GM04503 (cell line): Measurements from ENCODE around the gene CFAP61.
A peak's percentile ranks its signal among the peaks of the same experiment; 100 is the strongest.
"Not testable (repeated sequence)": the region's sequence is repeated elsewhere in the genome, so short reads cannot be mapped to it uniquely, and the experiment has no call there.

Experiments used
- DNase-seq: peaks from one replicate; pipeline ENCODE4 v3.0.0-alpha.2; 2012; ENCODE audit warnings: low read depth

CFAP61 gene

DNA sequence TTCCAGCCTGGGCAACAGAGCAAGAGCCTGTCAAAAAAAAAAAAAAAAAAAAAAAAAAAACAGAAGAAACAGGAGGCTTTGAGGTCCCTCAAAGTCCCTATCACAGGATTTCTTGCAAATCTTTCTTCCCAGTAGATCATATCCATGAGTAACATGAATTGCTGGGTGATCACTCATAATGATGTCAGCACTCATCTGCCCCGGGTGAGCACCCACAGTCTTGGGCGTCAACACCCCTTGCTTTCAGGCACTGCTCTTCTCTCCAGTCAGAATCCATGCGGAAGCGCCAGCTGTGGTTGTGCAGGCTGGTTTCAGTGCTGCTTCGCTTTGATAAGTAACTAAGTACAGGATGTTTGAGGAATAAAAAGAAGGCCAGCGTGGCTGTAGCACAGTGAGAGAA is 275.4 kb downstream of the CFAP61 start:
- no peak for DNase-seq

DNA sequence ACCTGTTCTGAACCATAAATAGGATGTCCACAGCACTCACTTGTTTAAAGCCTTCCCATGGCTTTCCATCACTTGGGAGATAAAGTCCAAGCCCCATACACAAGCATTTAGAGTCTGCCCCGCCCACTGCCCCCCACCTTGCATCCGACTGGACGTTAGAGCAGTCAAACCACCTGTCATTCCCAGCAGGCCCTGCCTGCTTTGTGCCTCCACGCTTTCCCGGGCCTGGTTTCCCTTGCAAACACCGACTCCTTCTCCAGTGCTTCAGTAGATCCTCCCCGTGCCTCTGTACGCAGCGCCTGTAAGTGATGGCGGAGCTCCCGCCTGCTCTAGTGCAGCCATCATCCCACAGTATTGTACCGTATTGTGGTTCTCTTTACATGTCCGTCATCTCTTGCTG is 277.2 kb downstream of the CFAP61 start:
- no peak for DNase-seq

GRCh38 chr20:20331156-20331555 is 278.8 kb downstream of the CFAP61 start:
- no peak for DNase-seq

- DNase-seq: no peak
These were observed 279.5 kb downstream of the CFAP61 start for GRCh38 chr20:20331817-20332216.

GRCh38 chr20:20333866-20334265 is 281.5 kb downstream of the CFAP61 start:
- no peak for DNase-seq

DNA sequence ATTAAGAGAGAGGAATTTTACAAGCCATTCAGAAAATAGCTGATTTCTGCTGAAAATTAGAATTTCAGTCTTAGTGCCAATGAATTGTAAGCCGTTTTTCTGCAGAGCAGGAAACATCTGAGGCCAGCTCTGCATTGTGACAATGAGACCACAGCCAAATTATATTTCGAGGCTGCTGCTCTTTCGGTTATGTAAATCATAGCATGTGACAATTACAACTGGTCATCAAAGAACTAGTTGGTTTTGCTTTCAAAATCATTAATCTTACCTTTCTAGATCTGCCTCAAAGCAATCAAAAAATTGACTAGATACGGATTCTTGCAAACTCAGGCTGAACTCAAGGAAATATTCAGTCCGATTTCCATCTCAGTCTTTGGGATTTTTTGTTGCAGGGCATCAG is 282.2 kb downstream of the CFAP61 start:
- no peak for DNase-seq

GRCh38 chr20:20338133-20338730 is 285.9 kb downstream of the CFAP61 start:
- no peak for DNase-seq

DNA sequence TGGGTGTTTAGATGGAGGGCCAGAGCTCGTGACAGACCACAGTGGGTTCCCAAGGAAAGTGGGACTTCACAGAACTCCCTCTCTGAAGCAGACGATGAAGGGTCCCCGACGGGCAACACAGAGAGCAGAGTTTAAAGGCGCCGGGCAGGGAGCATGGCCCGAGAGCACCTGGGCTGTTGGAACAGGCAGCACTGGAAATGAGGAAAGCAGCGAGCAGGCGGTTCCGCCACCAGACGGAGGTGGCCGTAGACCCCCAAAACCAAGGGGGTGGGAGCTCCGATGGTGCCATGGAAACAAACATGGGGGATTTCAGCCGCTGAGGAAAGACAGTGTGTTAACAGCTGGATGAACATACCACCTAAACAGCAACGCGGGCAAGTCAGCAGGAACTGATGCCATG is 288.1 kb downstream of the CFAP61 start:
- no peak for DNase-seq

GRCh38 chr20:20341371-20341770 is 289.0 kb downstream of the CFAP61 start:
- no peak for DNase-seq

GRCh38 chr20:20342066-20342465 is 289.7 kb downstream of the CFAP61 start:
- DNase-seq: no peak

GRCh38 chr20:20343932-20344331 is 291.6 kb downstream of the CFAP61 start:
- no peak for DNase-seq

DNA sequence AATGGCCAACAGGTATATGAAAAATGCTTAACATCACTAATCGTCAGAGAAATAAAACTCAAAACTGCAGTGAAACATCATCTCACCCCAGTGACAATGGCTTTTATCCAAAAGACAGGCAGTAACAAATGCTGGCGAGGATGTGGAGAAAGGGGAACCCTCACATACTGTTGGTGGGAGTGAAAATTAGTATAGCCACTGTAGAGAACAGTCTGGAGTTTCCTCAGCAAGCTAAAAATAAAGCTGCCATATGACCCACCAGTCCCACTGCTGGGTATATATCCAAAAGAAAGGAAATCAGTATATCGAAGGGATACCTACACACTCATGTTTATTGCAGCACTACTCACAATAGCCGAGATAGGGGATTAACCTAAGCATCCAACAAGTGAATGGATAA is 292.1 kb downstream of the CFAP61 start:
- no peak for DNase-seq

- DNase-seq: no peak
These were observed 301.2 kb downstream of the CFAP61 start for GRCh38 chr20:20353576-20353975.

GRCh38 chr20:20355503-20355902 is 303.2 kb downstream of the CFAP61 start:
- DNase-seq: not testable (repeated sequence)

DNA sequence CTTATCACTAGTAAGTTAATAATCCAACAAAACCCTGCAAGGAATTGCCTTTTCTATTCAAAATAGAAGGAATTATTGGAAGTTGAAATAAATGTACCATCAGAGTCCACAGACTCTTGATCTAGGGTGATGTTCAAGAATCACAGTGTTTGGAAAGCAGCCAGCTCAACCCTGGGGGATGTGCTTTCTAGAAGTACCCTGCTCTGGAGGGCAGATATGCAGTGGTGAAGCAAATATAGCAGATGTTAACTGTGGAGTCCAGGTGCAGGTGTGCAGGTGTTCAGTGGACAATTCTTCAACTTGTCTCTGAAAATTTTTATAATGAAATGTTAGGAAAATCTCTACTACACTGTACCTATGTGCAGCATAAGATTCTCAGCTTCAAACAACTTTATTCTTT is 306.5 kb downstream of the CFAP61 start:
- no peak for DNase-seq

- DNase-seq: no peak
These were observed 307.3 kb downstream of the CFAP61 start for GRCh38 chr20:20359628-20360027.

DNA sequence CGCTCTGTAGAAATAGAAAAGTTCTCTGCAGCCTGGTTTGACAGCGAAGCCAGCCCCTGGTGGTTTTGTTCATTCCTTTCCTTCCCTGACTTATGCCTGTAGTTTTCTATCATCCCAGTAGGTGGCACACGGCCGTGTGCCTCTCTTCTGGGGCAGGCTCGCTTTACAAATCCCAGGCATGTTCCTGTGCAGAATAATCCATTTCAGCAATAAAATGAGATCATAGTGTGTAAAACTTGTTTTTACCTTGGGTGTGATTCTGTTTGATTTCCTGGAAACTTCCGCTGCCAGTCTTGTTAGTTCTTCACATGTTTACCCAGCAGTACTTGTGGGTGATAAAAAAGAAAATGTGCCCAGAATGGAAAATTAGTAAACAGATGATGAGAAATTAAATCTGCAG is 308.1 kb downstream of the CFAP61 start:
- DNase-seq: peak; percentile 14

DNA sequence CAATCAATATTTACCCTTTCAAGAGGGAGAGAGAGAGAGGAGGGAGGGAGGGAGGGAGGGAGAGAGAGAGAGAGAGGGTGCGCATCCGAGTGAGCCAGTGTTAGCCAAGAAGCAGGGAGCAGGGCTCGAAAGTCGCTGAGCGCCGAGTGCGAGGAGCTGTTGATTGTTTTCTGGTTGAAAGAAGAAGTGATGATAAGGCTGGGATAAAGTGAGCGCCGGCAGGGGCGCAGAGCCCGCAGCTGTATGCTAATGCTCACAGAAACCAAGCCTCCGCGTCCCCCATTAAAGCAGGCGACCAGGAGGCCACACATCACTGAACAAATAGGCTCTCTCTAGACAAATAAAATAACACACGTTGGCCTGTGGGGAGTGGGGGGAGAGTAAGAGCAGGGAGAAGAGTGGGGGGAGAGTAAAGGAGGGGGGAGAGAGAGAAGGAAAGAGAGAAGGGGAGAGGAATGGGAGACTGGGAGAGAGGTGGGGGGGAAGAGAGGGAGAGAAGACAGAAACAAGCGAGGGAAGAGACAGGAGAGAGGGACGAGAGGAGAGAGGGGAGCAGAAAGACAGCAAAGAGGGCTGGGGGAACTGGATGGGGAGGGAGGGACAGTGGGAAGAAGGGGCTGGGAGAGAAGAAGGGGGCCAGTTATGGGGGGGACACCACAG is 310.6 kb downstream of the CFAP61 start:
- no peak for DNase-seq

DNA sequence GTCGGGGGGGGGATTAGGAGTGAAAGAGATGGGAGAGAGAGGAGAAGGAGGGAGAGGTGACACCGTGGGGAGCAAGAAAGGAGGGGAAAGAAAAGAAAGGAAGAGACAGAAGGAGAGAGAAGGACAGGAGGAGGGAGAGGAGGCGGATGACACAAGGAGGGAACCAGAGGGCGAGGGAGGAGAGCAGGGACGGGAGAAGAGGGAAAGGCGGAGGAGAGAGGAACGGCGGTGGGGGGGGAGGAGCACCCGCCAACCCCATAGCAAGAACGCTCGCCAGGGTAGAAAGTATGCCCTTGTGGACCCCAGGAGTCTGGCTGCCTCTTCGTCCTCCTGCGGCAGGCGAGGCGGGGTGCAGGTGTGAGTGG is 311.1 kb downstream of the CFAP61 start:
- DNase-seq: no peak

- DNase-seq: no peak
These were observed 311.7 kb downstream of the CFAP61 start for GRCh38 chr20:20363799-20364592.

DNA sequence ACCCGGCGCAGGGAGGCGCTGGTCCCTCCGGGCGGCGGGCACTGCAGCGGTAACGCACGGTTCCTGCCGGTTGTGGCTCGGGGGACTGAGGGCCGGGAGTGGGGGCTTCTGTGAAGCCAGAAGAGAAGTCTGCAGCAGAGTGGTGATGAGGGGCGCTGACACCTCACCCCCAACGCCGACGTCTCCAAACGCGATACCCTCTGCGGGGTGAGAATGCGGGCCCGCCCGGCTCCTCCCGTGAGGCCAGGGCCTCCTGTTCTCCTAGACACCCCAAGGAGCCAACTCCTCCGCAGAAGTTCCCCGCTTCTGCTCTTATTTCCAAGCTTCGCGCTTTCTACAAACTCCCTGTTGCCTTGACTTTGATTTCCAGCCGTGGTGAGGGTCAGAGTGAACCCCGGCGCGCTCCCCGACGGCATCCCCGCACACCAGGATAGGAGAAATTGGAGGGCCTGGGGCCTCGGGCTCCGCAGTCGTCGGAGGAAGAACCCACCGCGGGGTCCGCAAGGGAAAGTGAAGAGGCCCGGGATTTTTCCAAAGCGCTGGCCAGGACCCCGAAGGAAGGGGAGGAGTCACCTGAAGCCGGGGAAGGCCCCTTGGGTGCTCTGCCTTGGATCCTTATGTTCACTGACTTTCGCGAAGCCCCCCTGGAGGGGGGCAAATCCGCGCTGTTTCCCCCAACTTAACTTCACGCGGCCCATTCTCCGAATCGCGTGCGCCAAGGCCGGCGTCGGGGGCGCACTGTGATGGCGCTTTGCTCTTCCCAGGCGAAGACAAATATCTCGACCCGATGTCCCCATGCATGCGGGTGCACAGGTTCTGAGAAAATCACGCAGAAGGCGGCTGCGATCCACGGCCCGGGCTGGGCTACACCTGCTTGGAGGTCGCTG is 312.5 kb downstream of the CFAP61 start:
- DNase-seq: no peak

- no peak for DNase-seq
These were observed 313.3 kb downstream of the CFAP61 start for GRCh38 chr20:20365480-20366161.
